A204.1 (cell line): ENCODE measurements around the gene CIDEC.
A peak's percentile ranks its signal among the peaks of the same experiment; 100 is the strongest.

Experiments used
- FAIRE-seq: peaks from 2 replicates; lab custom pipeline; 2012; peaks lifted over from hg19 to GRCh38; lab: Jason Lieb, UNC

CIDEC gene

DNA sequence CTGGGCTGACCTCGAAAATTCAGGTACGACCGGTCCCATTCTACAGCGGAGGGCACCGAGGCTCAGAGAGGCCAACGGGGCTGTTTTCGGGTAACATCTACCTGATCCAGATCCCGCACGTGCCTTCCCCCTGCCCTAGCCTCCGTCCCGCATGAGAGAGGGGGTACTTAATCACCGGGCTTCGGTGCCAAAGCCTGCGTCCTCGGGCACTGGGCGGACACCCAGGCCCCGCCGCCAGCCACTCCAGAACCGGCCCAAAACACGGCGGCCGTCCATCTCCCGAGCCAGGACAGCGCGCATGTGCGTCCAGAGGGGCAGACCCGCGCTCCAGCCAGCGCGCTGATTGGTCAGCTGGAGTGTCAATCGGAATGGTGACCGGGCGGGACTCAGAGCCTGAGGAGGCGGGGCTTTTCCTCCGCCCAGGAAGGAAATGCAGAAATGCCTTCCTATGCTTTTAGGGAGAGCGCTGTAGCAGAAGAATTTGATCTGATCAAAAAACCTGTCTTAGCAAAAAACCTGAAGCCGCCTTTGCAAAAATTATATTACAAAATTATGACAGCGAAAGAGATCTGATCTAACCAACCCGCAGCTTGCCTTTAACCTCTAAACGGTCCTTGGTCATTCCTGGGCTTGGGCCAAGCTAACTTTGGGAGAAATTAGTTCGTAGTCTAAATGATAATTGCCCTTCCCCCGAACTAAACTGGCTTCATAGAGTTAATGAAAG, 36.2 kb downstream of the CIDEC start, which contains the start of gene RPUSD3:
RPUSD3 (minus strand) TSS at position 294 of the 724 bp plus-strand sequence; CDS start at position 276, 18 bp downstream.
- peak; percentile 86 for FAIRE-seq

DNA sequence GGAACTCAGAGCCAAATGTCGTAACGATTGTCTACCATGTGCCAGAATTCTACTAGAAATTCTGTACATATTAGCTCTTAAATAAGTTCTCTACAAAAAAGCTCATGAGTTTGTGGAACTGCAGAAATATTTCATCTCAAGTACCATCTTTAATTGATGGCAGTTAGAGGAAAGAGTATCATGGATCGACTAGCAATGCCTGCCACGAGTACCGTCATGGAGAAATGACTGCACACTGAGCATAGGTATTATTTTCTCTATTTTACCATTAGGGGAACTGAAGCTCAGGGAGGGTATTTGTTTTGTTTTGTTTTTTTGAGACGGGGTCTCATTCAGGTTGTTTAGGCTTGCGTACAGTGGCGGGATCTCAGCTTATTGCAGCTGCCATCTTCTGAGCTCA, 39.0 kb downstream of the CIDEC start:
- no peak for FAIRE-seq

DNA sequence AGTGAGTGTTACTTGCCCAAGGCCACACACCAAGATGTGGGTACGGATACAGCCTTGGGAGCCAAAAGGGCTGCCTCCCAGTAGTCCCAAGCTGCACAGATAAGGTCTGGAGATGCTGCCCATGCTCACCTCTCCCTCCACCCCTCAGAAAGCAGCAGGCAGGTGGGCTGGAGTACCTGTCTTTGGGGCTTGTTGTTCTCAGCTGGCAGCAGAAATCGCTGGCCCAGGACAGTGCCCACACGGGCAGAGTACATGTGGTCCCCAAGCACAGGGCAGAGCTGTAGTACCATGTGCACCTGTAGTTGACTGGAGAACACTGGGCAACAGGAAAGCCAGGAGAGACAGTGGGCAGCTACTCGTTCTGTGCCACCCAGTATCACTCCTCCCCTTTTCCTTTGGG, 41.2 kb downstream of the CIDEC start:
- FAIRE-seq: no peak

DNA sequence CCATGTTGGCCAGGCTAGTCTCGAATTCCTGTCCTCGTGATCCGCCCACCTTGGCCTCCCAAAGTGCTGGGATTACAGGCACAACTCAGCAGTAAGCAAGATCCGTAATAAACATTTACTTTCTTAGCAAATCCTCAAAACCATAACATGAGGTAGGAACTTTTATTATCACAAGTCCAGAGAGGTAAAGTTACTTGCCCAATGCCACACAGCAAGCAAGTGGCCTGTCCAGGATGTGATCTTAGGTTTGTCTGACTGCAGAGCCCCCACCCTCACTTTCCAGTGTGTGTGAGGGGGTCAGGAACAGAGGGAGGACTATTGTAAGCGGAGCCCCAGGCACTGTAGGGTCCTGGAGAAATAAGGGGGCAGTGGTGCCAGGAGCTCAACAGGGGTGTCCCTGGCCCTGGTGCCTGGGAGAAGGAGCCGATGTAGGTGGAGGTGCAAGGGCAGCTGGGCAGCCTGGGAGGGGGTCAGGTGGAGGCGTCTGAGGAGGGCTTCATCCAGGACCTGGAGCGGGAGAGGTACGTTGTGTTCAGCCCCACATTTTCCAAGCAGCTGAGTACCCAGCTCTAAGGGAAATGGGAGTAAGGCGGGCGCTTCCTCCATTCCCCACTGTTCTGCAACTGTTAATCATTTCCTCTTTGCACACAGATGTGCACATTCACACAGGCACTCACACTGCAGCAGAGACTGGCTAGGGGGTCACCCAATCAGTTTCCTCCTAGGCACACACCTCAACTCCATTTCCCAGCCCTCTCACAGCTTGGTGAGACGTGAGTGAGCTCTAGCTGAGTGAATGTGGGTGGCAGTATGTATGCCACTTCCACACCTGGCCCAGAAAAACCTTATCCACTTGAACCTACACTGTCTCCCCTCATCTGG, 42.1 kb downstream of the CIDEC start:
- FAIRE-seq: no peak

DNA sequence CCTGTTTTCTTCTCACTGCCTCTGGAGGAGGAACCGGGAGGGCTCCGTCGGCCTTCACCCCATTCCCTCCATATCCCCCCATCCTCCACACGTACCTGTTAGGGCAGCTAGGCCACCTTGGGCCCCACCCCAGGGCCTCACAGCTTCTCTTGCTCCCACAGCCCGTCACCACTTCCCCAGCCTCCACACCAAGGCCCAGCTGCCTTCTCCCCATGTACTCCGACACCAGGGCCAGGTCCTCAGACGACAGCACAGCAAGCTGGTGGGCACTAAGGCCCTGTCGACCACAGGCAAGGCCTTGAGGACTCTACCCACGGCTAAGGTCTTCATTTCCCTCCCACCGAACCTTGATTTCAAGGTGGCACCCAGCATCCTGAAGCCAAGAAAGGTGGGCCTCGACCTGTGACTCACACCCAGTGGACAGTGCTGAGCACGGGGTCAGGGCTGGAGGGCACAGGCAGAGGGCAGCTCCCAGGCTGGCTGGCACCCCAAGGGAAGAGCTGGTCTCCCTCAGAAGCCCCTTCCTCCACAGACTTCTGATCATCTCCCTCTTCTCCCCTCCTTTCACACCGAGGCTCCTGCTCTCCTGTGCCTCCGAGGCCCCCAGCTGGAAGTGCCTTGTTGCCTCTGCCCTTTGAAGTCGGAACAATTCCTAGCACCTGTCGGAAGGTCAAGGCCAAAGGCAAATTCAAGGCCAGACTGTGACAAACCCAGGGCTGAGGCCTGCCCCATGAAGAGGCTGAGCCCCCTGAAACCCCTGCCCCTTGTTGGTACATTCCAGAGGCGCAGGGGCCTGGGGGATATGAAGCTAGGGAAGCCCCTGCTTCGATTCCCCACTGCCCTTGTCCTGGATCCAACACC, 45.3 kb downstream of the CIDEC start:
- FAIRE-seq: no peak

DNA sequence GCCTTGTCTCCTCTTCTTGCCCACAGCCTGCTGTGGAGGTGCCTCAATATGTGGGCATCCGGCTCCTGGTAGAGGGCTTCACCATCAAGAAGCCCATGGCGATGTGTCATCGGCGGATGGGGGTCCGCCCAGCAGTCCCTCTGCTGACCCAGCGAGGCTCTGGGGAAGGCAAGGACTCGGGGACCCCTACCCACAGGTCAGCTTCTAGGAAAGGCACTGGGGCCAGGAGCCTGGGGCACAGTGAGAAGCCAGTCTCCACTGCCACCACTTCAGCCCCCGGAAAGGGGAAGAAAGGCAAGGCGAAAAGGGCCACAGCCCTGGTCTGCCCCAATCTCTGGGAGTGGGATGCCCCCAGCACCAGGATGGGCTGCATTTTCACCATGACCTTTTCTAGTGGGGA, 47.0 kb downstream of the CIDEC start:
- FAIRE-seq: no peak

DNA sequence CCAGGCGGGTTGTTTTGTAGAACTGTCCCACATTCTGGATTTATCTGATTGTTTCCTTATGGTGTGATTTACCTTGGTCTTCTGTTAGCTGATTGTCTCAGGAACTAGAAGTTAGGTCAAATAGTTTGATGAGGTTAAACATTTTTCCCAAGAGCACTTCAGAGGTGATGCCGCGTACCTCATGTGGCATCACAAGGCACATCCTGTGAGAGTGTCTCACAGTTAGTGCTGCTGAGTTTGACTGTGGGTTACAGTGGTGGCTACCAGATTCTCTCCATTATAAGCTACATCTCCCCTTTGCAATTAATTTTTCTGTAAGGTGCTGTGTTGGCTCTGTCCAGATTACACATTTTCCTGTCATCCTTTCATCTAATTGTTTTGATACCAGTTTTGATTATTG, 48.8 kb downstream of the CIDEC start:
- FAIRE-seq: no peak

DNA sequence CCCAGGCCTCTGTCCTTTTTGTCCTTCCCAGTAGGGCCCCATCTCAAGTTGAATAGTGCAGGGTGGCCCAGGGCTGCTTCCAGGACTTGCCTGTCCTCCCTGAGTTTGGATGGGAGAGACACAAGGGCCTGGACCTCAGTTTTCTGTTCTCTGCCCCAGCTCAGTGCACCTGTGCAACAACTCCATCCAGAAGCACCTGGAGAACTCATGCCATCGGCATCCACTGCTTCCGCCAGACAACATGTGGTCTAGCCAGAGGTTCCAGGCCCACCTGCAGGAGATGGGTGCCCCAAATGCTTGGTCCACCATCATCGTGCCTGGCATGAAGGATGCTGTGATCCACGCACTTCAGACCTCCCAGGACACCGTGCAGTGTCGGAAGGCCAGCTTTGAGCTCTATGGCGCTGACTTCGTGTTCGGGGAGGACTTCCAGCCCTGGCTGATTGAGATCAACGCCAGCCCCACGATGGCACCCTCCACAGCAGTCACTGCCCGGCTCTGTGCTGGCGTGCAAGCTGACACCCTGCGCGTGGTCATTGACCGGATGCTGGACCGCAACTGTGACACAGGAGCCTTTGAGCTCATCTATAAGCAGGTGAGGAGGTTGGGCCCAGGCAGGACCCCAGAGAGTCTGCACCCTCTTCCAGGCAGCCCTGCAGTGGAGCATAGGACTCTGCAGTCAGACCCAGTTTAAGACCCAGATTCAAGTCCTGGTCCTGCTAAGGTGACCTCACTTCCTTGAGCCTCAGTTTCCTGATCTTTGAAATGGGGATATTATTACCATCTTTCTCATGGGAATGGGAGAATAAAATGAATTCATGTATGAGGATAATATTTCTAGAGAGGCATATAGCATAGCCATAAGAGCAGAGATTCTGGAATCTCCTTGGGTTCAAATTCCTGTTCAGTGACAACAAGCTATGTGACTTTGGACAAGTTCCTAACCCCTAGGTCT, 51.0 kb downstream of the CIDEC start:
- no peak for FAIRE-seq

DNA sequence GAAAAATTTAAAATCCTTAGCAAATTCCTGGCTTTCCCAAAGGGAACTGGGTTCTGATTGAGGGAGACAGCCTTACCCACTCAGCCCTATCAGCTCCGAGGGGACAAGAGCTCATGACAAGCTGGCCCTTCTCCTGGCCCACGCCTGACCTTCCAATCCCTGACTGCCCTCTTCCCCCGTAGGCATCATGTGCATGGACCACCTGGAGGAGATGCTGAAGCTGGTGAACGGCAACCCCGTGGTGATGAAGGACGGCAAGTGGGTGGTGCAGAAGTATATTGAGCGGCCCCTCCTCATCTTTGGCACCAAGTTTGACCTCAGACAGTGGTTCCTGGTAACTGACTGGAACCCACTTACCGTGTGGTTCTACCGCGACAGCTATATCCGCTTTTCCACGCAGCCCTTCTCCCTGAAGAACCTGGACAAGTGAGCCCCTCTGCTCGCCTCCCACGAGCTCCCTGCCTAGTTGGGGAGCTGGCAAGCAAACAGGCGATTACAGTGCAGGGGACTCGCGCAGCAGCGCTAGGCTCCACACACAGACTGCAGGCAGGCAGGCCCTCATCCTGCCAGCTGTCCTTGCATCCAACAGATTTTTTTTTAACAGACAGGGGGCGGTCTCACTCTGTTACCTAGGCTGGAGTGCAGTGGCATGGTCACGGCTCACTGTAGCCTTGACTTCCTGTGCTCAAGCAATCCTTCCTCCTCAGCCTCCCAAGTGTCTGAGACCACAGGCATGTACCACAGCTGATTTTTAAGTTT, 53.1 kb downstream of the CIDEC start:
- FAIRE-seq: no peak

DNA sequence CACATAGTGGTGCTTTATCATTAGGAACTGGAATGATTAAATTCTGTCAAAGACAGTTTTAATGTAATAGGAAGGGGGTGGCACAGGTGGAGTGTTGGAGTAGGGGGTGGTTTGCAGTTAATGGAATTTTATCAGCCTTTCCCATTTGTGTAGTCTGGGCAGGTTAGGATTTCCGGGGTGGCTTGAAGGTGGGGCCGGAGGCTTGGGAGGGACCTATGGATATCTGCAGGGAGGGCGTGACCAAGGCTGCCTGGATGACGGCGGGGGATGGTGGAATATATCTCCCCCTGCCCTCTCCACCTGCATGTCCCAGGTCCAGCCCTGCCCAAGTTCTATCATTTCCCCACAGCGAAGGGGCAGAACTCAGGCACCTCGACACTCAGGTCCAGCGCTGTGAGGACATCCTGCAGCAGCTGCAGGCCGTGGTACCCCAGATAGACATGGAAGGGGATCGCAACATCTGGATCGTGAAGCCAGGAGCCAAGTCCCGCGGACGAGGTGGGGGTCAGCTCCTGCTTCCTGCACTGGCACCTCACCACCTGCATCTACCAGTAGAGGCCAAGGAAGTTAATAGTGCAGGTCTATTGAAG, 54.5 kb downstream of the CIDEC start:
- no peak for FAIRE-seq

DNA sequence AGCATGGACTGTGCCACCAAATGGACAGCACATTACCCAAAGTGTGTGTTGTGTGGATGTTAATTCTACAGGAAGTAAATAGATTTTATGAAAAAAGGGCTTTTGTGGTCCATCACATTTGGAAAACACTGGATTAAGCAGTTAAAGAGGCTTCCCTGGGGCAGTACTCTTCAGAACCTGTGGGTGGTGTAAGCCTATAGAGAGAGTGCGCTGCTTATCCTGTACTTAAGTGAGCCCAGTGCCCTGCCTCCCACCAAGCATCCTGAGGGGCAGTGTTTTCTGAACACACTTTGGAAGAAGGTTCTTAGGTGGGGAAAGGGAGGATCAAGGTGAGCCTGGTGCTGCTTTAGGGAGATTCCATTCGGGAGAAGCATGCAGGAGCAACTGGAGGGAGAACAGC, 59.1 kb downstream of the CIDEC start:
- FAIRE-seq: no peak

DNA sequence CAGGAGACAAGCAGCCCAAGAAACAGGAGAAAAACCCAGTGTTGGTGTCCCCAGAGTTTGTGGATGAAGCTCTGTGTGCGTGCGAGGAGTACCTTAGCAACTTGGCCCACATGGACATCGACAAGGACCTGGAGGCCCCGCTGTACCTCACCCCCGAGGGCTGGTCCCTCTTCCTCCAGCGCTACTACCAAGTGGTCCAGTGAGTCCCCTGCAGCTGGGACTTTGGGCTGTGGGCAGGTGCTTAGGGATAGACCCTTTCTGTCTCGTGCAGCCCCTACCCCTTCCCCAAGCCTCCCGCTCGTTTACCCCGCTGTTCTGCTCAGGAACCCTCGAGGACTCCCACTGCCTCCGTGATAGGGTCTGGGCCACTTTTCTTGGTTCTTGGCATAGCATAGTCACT, 59.5 kb downstream of the CIDEC start:
- no peak for FAIRE-seq

DNA sequence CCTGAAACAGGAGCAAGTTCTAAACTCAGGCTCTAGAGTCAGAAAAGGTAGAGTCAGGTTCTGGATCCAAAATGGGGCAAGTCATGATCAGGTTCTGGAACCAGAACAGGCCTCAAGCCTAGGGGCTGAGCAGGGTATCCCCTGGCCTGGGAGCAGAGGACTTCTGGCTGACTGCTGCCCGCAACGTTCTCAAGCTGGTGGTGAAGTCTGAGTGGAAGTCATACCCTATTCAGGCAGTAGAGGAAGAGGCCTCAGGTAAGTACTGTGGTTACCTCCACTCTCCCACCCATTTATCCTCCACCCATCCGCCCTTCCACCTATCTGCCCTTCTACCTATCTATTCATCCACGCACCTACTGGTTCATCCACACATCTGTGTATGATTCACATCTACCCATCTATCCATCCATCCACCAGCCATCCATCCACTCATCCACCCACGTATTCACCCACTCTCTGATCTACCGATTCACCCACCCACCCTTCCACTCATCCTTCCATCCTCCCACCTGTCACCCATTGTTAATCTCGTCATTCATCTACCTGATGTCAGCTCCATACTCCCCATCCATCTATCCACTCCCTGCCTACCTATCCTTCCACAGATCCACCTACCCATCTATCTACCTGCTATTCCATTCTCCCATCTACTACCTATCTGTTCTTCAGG, 61.3 kb downstream of the CIDEC start:
- FAIRE-seq: no peak

DNA sequence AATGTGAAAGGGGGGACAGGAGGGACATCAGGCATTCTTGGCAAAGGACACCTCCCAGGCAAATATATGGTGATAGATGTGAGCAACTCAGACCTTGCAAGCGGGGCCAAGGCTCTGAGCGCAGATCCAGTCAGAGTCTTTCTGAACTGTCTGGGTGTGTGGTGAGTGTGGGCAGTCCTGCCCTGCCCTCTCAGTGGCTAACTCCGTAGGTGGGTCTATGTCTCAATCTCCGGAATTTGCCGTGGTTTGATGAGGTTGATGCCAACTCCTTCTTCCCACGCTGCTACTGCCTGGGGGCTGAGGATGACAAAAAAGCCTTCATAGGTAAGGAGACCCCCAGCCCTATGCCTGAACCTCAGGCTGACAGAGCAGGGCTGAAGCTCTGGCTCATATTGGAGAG, 62.6 kb downstream of the CIDEC start:
- FAIRE-seq: no peak
